ENCODE data around the gene KPNA2. TPM values are rescaled to one million over a fixed set of nuclear protein-coding genes. Genes with fewer than 3 reads are reported as not detected.

Gene KPNA2
- total and polyA plus RNA-seq, 2 of the 8 experiments (the other 6 are each of a cell fraction or from before 2014, with no cell fraction given): 413 to 612 TPM

DNA sequence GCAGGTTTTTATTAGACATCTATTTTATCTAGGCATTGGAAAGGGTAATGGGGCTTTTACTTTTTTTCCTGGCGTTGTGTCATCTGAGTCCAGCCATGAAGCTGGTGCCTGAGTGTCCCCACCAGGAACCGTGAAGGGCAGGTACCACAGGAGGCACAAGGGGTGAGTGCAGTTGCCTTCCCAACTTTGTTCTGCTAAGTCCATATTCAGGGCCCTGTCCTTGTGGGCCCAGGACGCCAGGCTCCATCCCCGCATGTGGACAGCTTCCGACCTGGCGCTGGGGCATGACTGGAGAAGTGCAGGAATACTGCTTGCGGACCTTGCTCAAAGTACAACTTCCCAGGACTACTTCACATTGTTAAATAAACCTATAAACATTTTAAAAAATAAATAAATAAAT lies 60.6 kb downstream of the KPNA2 start (continued):
- TF ChIP-seq GTF2F1 (IDR thresholded peaks at IDR 0.05; ENCODE audit: borderline replicate concordance, low read depth, low read length): no peak

Other genes with a start within 250 kb of the KPNA2 start
- 223 and 228 TPM in 2 replicates for gene BPTF, start 210.2 kb upstream of the KPNA2 start, total RNA-seq (2021; fragmentation: NEBNext Ultra II Directional; extraction: Animal tissue kit (Norgen Biotek cat#: 25700))
- 86.0 and 107 TPM in 2 replicates for gene BPTF, start 210.2 kb upstream of the KPNA2 start, polyA plus RNA-seq (2011; rRNA removed)
- gene C17orf58, start 39.3 kb upstream of the KPNA2 start, total RNA-seq (2021; fragmentation: NEBNext Ultra II Directional; extraction: Animal tissue kit (Norgen Biotek cat#: 25700)): 21.8 and 24.1 TPM in 2 replicates
- gene C17orf58, start 39.3 kb upstream of the KPNA2 start, polyA plus RNA-seq (2011; rRNA removed): 20.5 and 22.6 TPM in 2 replicates
- gene AMZ2, start 212.3 kb downstream of the KPNA2 start, total RNA-seq (2021; fragmentation: NEBNext Ultra II Directional; extraction: Animal tissue kit (Norgen Biotek cat#: 25700)): 66.4 and 71.0 TPM in 2 replicates
- 37.7 and 49.5 TPM in 2 replicates for gene AMZ2, start 212.3 kb downstream of the KPNA2 start, polyA plus RNA-seq (2011; rRNA removed)

Measured in H1 (cell line).